Measurements from ENCODE around the gene NCR3LG1. TPM values are rescaled to one million over a fixed set of nuclear protein-coding genes. Genes with fewer than 3 reads are reported as not detected.

NCR3LG1 gene
- total and polyA plus RNA-seq, 9 of the 15 experiments (the other 6 are each of a cell fraction or from before 2014, with no cell fraction given): 4.1 to 39.8 (median 25.1) TPM

DNA sequence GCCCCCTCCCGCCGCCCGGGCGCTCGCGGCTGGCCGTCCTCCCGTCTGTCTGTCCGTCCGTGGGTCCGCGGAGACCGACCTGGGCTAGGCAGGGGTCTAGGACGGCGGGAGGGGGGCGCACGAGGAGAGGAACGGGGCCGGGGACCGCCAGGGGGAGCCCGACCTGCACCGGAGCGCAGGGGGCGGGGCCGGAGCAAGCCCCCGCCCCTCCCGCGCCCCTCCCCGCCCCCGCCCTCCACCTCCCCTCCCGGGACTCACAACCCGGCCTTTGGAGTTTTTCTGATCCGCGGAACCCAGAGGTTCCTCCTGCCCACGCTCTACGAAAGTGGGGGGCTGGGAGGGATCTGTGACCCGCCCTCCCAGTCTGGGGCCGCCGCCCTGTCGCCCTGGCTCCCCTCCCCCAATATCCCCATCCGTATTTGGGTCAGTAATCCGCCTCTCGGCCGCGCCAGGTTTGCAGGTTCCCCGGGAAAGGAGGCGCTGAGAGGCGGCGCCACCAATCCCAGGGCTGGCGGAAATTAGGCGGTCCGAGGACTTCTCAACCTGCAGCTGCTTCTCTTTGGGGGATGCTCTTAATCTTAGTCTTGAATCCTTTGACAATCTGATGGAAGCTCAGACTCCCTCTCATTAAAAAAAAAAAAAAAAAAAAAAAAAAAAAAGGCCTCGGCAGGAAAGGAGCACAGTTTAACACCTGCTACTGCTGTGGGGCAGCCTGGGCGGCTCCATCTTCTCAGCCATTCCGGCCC lies 37.8 kb downstream of the NCR3LG1 start:
- ATAC-seq (peak; percentile 74), FAIRE-seq (no peak), DNase-seq (ENCODE audit: extremely low read depth in 1 of 4, low spot score in 3 of 4) (peak; percentile 76 to 96 (median 95))
- Histone ChIP-seq H3K9me1 (ENCODE audit: control insufficient read depth, insufficient read depth, low read length) (peaks cover 5% of the 10 kb centered on the region), H3K36me3 (ENCODE audit: control insufficient read depth, insufficient read depth, low read length) (no peaks in the 10 kb centered on the region), H3K9ac (ENCODE audit: insufficient read depth in 1 of 2, low read depth in 2 of 2, low read length in 2 of 2) (peak overlapping the region; percentile 50 to 89; a peak in 3 of 4 replicates), H3K79me2 (ENCODE audit: control insufficient read depth, insufficient read depth, low read length) (no peaks in the 10 kb centered on the region), H3K27ac (ENCODE audit: extremely low read depth, low read depth, low read length) (no peak overlapping the region), H3K4me1 (replicated peaks in 1 of 2; ENCODE audit: control insufficient read depth in 2 of 2, insufficient read depth in 2 of 2, low read length in 2 of 2) (peaks cover 2 to 36% of the 10 kb centered on the region in 2 experiments; a peak in 3 of 5 replicates), H3K4me2 (ENCODE audit: insufficient read depth, low read length) (peak overlapping the region; percentile 76), H3K27me3 (ENCODE audit: control insufficient read depth in 2 of 2, insufficient read depth in 2 of 2, low read length in 2 of 2) (peaks cover 0 to 16% of the 10 kb centered on the region in 2 experiments), H3K9me3 (replicated peaks; ENCODE audit: control insufficient read depth, insufficient read depth, low read depth, low read length) (no peaks in the 10 kb centered on the region), H2AFZ (ENCODE audit: low read depth, low read length) (peak overlapping the region; percentile 90), H3K4me3 (peak overlapping the region; percentile 56), H4K20me1 (replicated peaks; ENCODE audit: control insufficient read depth, insufficient read depth, low read length) (peaks cover 10% of the 10 kb centered on the region)
- in situ Hi-C loops (cut with MboI): no loop called here
- ChIA-PET CTCF (ENCODE audit: low intra/inter-chr PET ratio) (interaction anchor here (0.7 to 3.0 kb wide), 3 partner anchors 116 to 342 kb away, joined by 3 to 11 read pairs (median 3); no protein-coding TSS in a partner anchor), POLR2A (interaction anchor here (0.7 kb wide), 1 partner anchor 1420 kb away, joined by 3 read pairs; no protein-coding TSS in a partner anchor)
- intact Hi-C loops (cut with micrococcal nuclease): loop anchor here (1.0 to 5.0 kb wide), 2 partner anchors 90 to 442 kb away; no protein-coding TSS in a partner anchor
- BruUV-seq (replicated peaks): no TSS peak
- WGBS (ENCODE audit: insufficient coverage, low coverage, missing lambda C conversion rate): 1% methylated on average over 18 of the region's 55 CpGs
- TF ChIP-seq ZNF717 (CRISPR knock-in tag; IDR thresholded peaks at IDR 0.05) (no peak), NEUROD1 (IDR thresholded peaks at IDR 0.05; ENCODE audit: borderline replicate concordance, low read depth, low read length, partially characterized antibody) (peak; percentile 81), EP300 (IDR thresholded peaks at IDR 0.05; ENCODE audit: low read length) (no peak), DPF2 (IDR thresholded peaks at IDR 0.05) (0 out of 2 replicates have a peak, but pooled peaks have one; percentile 28), POLR2AphosphoS5 (IDR thresholded peaks at IDR 0.05; ENCODE audit: control insufficient read depth, insufficient read depth, low read depth, low read length) (no peak), PTBP1 (IDR thresholded peaks at IDR 0.05; ENCODE audit: low read depth, low read length) (no peak)
- TF ChIP-seq, protein P1, sequence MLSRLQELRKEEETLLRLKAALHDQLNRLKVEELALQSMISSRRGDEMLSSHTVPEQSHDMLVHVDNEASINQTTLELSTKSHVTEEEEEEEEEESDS (CRISPR knock-in tag; IDR thresholded peaks at IDR 0.05): no peak
- TF ChIP-seq, protein P2, sequence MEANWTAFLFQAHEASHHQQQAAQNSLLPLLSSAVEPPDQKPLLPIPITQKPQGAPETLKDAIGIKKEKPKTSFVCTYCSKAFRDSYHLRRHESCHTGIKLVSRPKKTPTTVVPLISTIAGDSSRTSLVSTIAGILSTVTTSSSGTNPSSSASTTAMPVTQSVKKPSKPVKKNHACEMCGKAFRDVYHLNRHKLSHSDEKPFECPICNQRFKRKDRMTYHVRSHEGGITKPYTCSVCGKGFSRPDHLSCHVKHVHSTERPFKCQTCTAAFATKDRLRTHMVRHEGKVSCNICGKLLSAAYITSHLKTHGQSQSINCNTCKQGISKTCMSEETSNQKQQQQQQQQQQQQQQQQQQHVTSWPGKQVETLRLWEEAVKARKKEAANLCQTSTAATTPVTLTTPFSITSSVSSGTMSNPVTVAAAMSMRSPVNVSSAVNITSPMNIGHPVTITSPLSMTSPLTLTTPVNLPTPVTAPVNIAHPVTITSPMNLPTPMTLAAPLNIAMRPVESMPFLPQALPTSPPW (CRISPR knock-in tag; IDR thresholded peaks at IDR 0.05): peak; percentile 98
- TF ChIP-seq, protein P3, sequence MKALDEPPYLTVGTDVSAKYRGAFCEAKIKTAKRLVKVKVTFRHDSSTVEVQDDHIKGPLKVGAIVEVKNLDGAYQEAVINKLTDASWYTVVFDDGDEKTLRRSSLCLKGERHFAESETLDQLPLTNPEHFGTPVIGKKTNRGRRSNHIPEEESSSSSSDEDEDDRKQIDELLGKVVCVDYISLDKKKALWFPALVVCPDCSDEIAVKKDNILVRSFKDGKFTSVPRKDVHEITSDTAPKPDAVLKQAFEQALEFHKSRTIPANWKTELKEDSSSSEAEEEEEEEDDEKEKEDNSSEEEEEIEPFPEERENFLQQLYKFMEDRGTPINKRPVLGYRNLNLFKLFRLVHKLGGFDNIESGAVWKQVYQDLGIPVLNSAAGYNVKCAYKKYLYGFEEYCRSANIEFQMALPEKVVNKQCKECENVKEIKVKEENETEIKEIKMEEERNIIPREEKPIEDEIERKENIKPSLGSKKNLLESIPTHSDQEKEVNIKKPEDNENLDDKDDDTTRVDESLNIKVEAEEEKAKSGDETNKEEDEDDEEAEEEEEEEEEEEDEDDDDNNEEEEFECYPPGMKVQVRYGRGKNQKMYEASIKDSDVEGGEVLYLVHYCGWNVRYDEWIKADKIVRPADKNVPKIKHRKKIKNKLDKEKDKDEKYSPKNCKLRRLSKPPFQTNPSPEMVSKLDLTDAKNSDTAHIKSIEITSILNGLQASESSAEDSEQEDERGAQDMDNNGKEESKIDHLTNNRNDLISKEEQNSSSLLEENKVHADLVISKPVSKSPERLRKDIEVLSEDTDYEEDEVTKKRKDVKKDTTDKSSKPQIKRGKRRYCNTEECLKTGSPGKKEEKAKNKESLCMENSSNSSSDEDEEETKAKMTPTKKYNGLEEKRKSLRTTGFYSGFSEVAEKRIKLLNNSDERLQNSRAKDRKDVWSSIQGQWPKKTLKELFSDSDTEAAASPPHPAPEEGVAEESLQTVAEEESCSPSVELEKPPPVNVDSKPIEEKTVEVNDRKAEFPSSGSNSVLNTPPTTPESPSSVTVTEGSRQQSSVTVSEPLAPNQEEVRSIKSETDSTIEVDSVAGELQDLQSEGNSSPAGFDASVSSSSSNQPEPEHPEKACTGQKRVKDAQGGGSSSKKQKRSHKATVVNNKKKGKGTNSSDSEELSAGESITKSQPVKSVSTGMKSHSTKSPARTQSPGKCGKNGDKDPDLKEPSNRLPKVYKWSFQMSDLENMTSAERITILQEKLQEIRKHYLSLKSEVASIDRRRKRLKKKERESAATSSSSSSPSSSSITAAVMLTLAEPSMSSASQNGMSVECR (CRISPR knock-in tag; IDR thresholded peaks at IDR 0.05): peak; percentile 27; the same call in 1 of the 2 replicates
- TF ChIP-seq, protein P4, sequence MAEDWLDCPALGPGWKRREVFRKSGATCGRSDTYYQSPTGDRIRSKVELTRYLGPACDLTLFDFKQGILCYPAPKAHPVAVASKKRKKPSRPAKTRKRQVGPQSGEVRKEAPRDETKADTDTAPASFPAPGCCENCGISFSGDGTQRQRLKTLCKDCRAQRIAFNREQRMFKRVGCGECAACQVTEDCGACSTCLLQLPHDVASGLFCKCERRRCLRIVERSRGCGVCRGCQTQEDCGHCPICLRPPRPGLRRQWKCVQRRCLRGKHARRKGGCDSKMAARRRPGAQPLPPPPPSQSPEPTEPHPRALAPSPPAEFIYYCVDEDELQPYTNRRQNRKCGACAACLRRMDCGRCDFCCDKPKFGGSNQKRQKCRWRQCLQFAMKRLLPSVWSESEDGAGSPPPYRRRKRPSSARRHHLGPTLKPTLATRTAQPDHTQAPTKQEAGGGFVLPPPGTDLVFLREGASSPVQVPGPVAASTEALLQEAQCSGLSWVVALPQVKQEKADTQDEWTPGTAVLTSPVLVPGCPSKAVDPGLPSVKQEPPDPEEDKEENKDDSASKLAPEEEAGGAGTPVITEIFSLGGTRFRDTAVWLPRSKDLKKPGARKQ (CRISPR knock-in tag; IDR thresholded peaks at IDR 0.05): no peak
- TF ChIP-seq, protein P5, sequence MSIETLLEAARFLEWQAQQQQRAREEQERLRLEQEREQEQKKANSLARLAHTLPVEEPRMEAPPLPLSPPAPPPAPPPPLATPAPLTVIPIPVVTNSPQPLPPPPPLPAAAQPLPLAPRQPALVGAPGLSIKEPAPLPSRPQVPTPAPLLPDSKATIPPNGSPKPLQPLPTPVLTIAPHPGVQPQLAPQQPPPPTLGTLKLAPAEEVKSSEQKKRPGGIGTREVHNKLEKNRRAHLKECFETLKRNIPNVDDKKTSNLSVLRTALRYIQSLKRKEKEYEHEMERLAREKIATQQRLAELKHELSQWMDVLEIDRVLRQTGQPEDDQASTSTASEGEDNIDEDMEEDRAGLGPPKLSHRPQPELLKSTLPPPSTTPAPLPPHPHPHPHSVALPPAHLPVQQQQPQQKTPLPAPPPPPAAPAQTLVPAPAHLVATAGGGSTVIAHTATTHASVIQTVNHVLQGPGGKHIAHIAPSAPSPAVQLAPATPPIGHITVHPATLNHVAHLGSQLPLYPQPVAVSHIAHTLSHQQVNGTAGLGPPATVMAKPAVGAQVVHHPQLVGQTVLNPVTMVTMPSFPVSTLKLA (conservative IDR thresholded peaks at IDR 0.05): peak in 1 of 2 experiments; percentile 32; a peak in 1 of 4 replicates

Measured in K562 (cell line).